CMK (cell line): ENCODE data around the gene CAPN11.

Experiments
- DNase-seq: peaks from one replicate; pipeline ENCODE4 v3.0.0-alpha.2; 2010; ENCODE audit warnings: low read depth

The CAPN11 gene

DNA sequence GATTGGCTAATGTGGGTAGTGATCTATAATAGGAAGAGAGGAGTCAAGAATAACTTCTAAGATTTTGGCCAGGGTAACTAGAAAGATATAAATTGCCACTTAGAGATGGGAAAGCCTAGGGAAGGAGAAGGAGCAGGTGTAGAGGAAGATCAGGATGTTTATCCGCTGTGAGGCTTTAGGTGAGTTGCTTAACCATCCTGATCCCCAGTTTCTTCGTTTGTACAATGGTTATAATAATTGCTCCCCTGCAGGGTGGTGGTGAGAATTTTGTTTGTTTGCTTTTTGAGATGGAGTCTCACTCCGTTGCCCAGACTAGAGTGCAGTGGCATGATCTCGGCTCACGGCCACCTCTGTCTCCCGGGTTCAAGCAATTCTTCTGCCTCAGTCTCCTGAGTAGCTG lies 55.7 kb downstream of the CAPN11 start:
- no peak for DNase-seq

DNA sequence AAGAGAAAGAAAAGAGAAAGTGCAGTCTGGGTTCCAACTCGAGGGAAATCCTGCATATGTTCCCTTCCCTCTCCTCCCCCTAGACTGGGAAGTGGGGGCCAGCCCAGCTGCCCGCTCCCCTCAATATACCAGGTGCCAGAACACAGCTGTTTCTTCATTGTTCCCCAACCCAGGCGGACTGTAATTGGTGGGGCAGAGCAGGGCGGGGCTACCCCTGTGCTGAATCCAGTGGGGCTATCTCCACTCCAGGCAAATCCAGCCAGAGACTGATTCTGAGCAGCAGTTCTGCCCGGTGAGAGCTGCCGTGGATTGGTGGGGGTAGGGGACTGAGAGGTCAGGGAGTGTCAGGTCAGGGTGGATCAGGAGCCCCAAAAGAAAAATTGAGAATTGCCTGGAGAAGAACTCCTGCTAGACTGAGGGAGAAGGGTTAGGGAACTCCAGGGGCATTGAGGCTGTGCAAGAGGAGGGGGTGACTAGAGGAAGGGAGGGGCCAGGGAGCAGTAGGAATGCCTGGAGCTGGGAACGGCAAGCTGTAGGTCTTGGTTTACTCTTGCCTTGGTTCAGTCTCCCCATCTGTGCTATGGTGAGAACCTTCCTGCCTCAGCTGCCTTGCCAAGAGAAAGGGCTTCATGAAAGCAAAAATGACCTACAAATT lies 58.2 kb downstream of the CAPN11 start, which contains the start of gene MYMX:
MYMX (plus strand) TSS at position 250 of the 655 bp plus-strand sequence. CDS start 546 bp downstream, outside the sequence.
- DNase-seq: no peak

DNA sequence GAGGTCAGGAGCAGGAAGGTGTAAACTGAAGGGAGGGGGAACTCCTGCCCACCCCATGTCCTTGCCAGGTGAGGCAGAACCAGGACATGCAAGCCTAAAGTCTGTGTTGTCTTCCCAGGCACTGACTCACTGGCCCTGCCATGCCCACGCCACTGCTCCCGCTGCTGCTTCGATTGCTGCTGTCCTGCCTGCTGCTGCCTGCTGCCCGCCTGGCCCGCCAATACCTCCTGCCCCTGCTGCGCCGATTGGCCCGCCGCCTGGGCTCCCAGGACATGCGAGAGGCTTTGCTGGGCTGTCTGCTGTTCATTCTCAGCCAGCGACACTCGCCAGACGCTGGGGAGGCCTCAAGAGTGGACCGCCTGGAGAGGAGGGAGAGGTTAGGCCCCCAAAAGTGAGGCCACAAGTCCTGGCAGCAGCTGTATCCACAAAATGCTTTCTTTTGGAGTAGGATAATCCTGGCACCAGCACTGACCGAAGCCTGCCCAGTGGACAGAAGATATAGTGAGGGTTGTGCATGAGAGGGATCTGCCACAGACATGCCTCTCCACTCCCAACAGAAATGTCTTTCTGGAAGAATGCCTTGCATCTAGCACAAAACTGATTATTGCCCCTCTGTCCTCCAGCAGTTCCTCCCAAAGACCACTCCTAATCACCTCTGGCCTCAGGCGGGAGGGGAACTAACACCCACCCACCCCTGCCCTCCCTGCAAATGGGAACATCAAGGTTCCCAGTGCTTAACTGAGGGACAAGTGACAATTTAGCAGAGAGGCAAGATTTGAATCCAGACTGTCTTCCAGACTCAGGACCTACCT lies 58.9 kb downstream of the CAPN11 start:
- DNase-seq: no peak

DNA sequence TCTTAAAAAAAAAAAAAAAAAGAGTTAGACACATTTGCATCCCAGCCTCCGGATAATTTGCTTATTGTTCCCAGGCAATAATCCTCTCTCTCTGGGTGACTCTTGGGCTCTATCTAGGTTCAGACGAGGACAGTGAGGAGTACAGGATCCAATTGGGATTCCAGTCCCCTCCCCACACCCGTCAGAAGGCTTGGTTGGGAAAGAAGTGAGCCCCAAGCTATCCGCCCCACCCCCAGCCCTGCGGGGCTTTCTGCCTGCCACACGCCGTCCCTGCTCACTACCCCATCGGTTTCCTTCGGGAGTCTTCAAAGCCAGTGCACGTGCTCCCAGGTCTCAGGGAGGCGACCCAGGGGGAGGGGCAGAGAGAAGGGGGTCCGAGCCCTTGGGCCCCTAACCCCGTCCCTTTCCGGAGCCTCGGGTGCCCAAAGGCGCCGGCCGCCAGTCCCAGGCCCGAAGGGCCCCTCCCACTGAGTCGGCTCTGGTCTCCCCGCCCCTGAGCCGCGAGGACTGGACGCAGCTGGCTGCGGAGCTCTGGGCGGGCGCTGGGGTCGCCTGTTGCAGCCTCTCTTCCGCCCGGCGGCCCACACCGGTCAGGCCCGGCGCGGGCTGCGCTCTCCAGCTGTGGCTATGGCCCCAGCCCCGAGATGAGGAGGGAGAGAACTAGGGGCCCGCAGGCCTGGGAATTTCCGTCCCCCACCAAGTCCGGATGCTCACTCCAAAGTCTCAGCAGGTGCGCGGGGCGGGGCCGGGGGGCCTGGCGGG lies 60.6 kb downstream of the CAPN11 start:
- peak; percentile 72 for DNase-seq

DNA sequence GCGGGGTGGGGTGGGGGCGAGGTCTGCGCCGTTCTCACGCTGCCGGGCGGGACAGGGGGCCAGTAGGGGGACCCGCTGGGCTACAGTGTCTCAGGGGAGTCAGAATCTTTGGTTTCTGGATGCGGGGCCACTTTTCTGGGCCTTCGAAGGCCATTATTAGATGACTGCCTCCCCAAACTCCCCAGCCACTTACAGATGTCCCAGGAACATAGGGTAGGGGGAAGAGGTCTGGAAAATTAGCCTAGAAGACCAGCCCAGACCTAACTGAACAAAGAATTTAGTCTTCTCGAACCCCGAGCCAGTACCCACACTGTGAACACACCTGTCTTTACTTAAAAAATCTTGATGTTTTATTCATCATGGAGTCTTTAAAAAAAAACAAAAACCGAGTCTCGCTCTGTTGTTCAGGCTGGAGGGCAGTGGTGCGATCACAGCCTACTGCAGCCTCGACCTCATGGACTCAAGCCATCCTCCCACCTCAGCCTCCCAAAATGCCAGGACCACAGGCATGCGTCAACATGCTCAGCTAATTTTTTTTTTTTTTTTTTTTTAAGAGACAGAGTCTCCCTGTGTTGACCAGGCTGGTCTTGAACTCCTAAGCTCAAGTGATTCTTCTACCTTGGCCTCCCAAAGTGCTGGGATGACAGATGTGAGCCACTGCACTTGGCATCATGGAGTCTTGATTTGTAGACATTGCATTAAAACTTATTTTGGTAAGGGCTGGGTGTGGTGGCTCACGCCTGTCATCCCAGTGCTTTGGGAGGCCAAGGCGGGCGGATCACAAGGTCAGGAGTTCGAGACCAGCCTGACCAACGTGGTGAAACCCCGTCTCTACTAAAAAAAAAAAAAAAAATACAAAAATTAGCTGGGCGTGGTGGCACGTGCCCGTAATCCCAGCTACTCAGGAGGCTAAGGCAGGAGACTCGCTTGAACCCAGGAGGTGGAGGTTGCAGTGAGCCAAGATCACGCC lies 61.5 kb downstream of the CAPN11 start:
- DNase-seq: no peak

DNA sequence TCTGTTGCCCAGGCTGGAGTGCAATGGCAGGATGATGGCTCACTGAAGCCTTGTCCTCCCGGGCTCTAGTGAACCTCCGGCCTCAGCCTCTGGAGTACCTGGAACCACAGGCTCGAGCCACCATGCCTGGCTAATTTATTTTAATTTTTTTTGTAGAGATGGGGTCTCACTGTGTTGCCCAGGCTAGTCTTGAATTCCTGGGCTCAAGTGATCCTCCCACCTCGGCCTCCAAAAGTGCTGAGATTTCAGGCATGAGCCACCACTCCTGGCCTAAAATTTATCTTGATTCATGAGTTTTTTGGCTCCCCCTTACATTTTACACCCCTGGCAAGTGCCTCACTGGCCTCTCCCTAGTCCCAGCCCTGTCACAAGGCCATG lies 62.3 kb downstream of the CAPN11 start:
- no peak for DNase-seq

DNA sequence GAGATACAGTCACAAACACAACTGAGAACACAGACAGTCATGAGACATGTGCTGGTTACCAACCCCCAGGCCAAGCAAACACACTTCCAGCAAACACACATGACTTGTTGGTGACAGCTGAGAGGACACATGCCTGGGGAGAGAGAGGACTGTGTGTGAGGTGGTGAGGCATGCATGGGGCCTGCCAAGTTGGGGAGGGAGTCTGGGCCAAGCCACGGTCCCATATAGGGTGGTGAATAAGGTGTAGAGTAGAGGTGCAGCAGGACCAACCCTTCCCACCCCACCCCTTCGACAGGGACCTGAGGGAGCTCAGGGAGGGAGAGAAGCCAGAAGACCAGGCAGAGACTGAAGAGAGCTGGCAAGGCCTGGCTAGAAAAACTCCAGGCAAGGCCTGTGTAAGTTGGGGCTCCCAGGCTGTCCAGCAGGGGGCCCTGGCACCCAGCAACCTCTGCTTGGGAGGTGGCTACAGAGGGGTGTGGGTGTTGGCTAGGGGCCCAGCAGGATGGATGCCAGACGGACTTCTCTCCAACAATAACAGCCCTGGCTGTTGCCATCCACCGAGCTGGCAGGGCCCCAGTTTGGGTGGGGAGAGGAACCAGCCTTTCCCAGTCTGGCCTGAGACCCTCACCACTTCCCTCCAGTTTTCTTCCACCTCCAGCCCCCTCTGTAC lies 62.8 kb downstream of the CAPN11 start:
- peak; percentile 64 for DNase-seq

DNA sequence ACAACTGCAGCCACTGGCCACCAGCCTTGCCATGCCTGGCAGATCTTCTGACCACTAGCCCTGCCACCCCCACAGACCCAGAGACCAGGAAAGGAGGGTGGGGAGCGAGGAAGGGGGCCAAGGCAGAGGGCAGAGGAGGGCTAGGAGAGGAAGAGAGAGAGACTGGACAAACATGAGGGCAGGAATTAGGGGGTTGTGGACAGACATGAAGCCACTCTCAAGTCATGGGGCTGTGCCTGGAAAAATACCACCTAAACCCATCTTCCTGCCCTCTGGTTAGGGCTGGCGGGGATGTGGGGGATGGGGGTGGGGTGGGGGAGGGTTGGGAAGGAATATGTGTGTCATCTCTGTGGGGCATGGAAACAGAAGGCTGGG lies 63.3 kb downstream of the CAPN11 start:
- no peak for DNase-seq

DNA sequence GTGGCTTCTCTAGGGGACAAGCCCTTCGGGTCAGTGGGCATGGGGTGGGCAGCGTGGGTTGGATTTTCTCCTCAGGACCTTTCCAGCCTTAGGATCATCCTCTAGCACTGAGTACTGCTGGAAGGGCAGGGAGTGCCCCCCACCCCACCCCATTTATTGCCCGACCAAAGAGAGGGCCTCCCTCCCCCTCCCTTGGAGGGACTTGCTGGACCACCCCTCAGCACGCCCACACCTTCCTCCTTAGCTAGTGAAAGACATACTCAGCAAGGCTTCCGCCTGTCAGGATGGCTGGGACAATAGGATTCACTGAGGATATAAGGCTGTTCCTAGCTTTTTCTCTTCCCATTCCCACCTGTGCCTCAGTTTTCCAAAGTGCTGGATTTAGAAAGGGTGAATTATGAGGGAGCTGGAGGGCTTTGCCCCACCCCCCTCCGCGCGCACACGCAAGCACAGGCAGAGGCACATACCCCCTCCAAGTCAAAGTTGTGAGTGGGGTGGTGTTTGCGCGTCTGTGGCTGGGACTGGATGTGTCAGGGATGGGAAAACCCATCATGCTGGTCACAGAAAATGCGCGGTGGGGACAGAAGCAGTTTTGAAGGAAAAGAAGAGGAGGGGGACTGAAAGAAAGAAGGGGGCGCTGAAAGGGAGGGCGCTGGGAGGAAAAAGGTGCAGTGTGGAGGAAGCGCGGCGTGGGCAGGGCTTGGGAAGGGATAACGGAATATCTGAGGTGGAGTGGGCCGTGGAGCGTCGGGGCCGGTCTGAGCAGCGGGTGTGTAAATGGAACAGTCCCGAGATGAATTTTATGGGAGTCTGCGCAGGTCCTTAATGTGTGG lies 64.1 kb downstream of the CAPN11 start:
- no peak for DNase-seq

DNA sequence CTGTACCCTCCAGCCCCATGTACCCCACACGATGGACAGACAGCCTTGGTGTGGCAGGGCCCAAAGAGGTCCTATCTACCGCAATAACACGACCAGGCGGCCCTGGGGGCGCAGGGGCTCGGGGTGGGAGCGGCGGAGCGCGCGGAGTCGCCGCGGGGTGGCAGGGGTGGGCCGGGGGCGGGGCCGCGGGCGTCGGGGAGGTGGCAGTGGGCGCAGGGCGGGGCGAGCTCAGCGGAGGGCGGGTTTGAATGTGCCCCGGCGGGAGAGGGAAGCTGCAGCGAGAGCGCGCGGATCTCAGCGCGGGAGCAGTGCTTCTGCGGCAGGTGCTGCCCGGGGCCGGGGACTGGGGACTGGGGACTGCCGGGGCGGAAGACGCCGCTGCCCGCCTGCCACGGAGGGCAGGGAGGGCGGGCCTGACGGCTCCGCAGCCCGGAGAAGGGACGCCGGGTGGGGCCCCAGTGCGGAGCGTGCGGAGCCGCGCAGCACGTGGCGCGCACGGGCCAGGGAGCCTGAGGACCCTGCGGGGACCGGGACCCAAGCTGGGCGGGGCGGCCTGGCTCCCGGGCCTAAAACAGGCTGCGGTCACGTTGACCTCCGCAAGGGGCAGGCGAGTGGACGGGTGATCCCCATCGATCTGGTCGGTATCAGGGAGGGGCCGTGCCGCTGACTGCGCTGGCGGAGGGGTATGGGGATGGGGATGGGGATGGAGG lies 64.9 kb downstream of the CAPN11 start, which contains the start of gene SLC29A1:
SLC29A1 (plus strand) TSS at position 277 of the 710 bp plus-strand sequence. CDS start 3,719 bp downstream, outside the sequence.
- peak; percentile 69 for DNase-seq

DNA sequence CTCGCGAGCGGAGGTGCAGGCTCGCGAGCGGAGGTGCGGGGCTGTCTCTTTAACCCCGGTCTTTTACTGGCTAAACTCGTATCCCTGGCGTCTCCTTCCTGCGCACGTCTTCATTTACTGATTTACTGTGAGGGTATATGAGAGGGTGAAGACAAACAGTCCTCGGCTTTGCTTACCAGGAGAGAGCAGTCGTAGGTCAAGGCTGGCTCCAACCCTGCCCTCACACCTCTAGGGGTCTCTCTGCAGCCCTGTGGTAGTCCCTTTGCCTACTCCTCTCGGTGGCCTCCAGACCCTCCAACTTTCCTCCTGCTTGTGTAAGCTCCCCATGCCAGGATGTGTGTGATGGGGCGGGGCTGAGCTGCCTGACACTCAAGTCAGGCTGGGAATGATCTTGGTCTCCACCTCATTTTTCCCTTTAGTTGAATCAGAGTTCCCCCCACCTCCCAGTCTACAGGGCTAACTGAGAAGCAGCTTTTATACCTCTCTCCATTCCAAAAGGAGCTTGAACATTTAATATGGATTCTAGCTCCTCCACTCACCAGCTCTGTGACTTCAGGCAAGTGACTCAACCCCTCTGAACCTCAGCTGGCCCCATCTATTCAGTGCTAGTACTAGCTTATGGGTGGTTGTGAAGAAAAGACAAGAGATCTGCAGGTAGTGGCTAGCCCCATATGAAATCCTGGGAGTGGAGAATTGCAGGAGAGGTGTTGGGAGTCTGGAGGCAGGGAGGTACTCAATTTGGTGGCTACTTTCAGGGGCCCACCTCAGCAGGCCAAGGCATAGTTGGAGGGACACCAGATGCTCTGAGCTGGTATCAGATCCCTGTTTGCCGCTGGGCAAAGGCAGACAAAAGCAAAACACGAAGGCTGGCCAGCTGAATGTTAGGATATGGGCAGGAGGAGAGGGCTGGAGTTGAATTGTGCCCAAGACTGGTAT lies 65.7 kb downstream of the CAPN11 start:
- no peak for DNase-seq

DNA sequence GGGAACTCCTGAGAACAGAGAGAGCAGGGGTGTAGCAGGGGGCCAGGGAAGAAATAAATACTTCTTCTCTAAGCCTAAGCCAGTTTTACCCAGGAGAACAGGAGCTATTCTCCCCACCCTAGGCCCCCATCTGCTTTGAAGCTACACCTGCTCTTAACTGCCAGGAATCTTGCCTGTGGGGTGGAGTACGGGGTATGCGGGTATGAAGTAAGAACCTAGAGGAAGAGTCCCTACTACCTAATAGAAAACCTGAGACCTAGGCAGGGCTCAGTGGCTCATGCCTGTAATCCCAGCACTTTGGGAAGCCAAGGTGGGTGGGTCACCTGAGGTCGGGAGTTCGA lies 66.3 kb downstream of the CAPN11 start:
- no peak for DNase-seq

DNA sequence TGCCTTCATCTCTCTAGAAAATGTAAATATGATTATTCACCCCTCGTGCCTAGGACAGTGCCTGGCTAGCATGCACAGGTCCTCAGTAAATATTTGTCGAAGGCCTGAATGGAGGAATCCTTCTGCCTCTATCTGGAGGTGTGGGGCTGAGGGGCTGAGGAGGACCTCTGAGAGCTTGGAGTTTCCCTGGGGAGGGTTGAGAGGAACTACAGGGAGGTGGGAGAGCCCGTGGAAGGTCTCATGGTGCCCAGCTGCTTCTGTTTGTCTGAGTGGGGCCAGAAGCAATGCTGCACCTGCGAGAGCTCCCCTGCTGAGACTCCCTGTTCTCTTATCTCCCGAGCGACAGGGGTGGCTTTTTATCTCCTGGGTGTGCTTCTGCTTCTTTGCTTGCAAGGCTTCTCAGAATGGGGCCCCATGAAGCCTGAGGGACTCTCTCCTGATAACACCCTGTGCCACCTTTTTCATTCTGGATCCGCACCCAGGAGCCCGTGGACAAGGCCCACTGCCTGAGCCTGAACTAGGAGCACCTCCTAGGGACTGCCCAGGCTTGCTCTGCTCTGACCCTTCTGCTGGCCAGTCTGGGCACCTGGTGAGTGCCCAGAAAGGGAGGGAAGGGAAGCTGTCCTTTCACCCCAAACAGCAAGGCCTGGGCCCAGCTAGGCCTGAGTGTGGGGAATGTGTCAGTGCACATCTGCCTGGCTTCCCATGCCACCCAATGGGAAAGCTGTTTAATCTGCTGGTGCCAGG lies 67.1 kb downstream of the CAPN11 start:
- no peak for DNase-seq

DNA sequence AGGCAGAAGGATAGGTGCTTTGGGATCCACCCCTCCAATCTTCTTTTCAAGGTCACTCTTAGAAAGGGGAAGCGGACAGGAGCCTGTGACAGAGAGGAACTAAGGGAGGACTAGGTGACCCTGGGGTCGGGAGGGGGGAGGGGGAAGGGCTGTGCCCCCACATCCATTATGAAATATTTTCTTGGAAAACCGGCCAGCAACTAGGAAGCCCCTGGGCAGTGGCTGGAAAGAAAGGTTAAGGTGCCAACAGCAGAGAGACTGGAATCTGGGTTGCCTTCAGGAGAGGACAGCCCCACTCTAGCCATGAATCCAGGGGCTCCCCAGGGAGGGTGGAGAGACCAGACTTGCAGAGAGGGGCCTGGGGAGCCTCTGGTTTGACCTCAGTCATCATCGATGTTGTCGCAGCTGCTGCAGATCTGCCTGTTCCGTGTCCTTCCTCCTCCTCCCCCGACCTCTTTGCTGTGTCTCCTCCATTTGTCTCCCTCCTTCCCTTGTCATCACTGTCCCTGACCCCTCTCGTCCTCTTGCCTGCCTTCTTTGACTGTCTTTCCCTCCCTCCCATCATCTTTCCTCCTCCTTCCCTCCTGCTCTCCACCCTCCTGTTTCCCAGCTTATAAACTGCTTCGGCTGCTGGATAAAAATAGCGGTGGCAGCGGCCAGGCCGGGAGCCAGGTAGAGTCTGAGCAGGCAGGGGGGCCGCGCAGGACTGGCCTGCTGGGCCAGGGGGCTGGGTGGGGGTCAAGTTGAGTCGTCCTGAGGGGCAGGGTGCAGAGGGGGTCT lies 67.9 kb downstream of the CAPN11 start:
- DNase-seq: no peak

DNA sequence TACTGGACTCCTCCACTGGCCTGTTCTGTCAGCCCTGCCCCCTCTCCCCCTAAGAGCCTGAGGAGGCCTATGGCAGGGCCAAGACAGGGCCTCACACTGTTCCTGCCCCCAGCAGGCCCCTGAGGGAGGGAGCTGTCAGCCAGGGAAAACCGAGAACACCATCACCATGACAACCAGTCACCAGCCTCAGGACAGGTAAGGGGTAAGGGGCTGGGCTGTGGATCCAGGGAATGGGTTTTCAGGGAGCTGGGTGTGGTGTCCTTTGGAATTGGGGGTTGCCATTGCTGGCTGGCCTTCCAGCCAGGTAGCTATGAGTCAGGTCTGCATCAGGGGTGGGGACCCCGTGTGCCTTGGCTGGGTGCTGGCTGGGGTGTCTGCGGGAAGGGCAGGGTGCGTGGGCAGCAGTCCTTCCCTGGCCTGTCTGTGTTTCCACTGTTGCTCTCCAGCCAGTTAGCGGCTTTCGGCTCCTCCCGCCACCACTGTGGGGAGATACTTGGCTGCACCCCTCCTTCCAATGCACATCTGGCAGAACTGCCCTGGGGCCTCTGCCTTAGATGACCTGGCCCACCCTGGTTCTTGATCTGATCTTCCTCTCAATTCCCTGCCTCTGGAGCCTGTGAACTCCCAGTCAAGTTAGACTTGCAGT lies 68.7 kb downstream of the CAPN11 start:
- DNase-seq: no peak

DNA sequence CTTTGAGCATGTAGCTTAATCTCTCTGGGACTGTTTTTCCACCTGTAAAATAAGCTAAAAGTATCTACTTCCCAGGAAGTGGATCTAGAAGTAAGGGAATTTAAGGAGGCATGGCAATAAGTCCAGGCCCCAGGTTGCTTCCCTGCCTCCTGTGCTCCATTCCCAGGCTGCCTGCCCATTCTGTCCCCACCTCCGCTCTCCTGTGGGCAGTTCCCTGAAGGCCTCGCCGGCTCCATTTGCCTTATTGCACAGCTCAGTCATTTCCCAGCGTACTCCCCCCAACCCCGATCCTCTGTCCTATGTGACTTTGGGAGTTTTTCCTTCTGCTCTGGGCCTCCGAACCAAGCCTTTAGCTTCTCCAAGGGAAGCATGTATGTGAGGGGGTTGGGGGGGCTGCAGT lies 69.4 kb downstream of the CAPN11 start:
- DNase-seq: no peak
